Measurements from ENCODE around the gene PLEKHG3.

Gene PLEKHG3

GRCh38 chr14:64792231-64792630 is 88.0 kb downstream of the PLEKHG3 start:
- DNase-seq = no peak

GRCh38 chr14:64792871-64793560 is 88.8 kb downstream of the PLEKHG3 start:
- DNase-seq = no peak

GRCh38 chr14:64795211-64795610 is 91.0 kb downstream of the PLEKHG3 start:
- no peak for DNase-seq

- DNase-seq = no peak
Observed at GRCh38 chr14:64795921-64796320, 91.7 kb downstream of the PLEKHG3 start.

- no peak for DNase-seq
Observed at GRCh38 chr14:64796369-64796768, 92.1 kb downstream of the PLEKHG3 start.

GRCh38 chr14:64799555-64799954 is 95.3 kb downstream of the PLEKHG3 start:
- DNase-seq = no peak

All from HCEC 1CT (cell line).